GM19025 (cell line): ENCODE results near the gene PCBP3.

Experiments
- ATAC-seq: cut with Tn5 transposase; IDR thresholded peaks from one replicate; pipeline ENCODE4 v1.9.1; 2021; ENCODE audit warnings: mild to moderate bottlenecking, low read depth, moderate library complexity; ENCODE audit not compliant: unreplicated experiment

PCBP3 gene

DNA sequence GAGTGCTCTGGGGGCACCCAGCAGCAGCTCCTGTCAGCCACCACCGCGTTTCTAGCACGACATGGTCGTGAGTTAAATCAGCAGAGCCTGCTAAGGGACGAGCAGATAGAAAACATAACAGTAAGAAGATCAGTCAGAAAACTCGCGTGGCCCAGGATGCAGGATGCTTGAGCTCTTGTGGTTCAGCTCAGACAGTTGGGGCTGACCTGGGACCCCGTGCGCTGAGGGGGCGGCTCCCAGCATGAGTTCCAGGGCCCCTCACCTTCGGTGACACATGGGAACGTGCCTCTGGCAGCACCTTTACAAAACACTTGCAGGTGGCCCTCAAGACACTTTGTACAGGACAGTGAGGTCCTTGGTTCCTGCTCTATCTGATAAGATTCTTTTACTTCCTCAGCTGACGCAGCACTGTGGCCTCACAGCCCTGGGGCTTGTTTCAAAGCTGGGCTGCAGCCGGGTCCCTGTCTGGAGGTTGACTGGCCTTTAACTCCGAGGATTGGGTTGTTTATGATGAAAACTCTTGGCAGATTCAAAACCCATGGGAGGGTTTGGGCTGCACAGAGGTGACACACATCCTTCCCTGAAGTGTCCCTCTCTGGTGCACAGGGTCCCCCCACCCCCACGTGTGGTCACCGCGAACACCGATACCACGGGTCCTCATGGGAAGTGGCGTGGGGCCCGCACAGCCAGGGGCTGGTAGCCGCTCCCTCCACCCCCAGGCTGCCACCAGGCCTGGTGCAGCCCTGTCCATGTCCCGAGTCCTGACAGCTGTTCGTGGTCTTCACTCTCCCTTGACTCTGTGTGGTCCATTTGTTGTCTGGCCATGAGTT is 272.7 kb downstream of the PCBP3 start:
- no peak for ATAC-seq

DNA sequence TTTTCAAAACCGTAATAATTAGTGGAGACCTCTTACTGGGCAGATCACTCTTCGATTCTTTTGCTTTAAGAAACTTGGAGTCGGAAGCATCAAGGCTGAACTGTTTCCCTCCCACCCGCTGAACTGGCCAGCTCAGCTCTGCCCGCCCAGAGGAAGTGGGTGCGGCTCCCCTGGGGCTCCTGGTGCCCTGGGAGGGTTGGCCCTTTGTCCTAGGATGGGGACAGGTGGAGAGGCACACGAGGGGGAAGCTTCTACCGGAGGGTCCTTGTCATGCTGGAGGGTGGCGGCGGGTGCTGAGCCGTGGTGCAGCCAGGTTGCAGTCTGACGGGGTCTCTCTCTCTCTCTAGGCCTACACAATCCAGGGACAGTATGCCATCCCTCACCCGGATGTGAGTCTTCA is 273.7 kb downstream of the PCBP3 start:
- ATAC-seq: no peak

DNA sequence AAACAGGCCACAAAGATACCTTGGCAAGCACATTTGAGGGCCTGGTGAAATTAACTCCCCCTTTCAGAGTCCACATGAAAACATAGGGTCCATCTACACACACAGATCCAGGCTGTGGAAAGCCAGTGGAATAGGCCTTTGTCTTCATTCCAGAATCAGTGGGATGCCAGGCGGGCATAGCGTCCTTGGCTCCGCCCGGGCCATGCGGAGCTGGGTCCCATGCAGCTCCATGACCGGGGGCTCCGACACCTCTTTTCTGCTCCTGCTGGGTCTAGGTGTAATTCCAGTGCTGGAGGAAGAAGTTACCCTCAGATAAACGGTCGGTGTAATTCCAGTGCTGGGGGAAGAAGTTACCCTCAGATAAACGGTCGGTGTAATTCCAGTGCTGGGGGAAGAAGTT is 274.5 kb downstream of the PCBP3 start:
- ATAC-seq: no peak

DNA sequence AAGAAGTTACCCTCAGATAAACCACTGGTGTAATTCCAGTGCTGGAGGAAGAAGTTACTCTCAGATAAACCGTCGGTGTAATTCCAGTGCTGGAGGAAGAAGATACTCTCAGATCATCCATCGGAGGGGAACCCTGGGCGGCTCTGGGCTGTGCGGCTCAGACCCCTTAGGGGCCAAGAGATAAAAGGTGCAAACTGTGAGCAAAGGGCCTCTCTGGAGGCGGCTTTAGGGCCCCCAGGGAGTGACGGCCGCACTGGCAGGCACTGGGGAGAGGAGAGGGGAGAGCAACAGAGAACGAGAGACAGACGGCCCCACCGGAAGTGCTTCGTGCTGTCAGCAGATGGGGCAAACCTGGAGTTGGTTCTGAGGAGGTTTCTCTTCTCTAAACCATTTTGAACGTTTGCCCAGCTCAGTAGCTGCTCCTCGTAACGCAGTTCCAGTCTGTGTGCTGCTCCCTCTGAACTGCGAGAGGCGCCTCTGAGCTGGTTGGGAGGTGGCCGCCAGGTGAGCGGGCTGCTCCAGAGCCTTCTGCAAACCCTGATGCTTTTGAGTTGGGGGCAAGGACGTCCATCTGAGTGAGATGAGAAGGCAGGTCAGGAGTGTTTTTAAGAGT is 275.4 kb downstream of the PCBP3 start:
- no peak for ATAC-seq

DNA sequence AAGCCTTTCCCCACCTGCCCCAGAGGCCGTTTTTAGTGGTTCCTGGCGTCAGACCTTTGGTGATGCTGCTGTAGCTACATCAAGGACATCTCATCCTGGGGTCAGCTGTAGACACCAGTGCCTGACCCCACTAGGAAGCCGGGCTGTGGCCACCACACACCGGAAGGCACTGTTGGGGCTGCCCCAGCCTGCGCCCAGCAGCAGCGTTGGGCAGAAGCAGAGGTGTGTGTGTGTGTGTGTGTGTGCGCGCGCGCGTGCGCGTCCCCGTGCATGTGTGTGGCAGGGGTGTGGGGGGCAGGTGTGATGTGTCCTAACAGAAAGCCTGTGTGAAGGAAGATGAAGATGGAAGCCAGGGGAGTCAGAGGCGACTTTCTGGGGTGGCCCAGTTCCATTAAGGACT is 276.1 kb downstream of the PCBP3 start:
- no peak for ATAC-seq

DNA sequence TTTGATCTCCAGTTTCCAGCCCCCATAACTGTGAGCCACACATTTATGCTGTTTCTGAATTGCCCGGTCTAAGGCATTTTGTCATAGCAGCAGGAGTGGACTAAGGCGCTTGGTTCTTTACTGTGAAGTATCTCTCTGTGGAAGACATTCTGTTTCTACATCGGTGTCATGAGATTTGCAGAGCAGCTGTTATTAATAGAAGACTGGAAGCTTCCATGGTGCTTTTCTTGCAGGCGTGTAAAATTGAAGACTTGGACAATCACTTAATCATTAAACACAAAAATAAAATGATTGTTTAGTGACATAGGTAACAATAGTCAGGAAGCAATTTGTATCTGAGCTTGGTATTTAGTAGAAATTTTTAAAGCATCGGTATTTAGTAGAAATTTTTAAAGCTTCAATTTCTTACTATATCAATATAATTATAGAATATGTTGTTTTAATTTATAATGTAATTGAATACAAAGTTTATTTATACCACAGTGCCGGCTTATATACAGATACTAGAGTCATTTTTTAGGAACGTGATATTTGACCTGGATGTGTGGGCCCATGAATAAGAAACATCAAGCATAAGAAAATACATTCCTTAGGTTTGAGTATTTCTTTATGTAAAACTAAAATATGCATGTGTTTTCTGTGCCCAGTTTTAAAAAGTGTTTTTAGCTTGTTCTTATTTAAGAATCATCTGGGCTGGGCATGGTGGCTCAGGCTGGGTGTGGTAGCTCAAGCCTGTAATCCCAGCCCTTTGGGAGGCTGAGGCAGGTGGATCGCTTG is 277.5 kb downstream of the PCBP3 start:
- ATAC-seq: no peak

DNA sequence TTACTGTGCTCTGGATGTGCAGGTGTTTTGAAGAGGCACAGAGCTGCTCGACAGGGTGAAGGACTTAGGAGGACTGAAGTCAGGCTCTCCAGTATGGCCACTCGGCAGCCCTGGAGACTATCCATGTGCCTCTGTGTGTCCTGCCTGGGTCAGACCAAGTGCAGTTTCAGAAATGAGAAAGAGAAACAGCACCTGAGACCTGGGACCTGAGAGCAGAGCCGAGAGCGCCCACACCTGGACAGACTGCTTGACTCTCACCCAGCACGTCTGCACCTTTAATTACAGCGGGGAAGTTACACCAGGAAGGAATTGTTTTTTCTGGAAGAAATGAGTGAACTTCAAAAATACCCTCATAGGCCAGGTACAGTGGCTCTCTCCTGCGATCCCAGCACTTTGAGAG is 278.4 kb downstream of the PCBP3 start:
- ATAC-seq: no peak

DNA sequence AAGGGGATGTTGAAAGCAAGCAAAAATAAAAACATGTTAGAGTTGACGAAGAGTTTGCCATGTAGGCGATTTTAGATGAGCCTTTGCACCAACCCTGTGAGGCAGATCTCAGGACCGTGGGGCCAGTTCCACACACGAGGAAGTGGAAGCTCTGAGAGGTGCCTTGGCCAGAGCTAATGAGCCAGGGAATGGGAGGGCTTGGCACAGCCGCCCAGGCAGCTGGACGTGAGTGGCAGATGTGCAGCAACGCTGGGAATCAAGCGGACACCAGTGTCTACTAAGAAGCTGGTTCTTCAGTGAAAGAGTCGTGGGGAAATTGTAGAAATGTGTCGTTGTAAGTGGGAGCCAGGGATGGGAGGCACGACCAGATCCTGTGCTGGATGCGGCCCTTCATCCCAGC is 279.1 kb downstream of the PCBP3 start:
- ATAC-seq: no peak

DNA sequence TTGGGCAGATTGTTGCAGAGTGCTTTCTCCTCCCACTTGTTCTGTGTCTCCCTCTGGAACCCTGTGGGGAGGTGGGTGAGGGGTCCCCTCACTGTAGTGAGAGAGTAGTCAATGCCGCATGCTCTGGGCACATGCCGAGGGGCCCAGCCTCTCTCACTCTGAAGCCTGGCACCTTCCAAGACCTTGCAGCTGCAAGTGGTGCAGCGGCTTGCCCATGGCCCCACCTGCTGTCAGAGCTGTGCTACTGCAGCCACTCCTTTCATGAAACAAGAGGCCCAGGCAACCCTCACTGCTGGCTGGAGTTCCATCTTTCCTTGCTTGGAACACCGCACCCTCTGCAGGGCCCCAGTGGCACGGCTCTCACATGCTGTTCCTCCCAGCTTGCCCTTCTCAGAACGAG is 279.6 kb downstream of the PCBP3 start:
- ATAC-seq: no peak

DNA sequence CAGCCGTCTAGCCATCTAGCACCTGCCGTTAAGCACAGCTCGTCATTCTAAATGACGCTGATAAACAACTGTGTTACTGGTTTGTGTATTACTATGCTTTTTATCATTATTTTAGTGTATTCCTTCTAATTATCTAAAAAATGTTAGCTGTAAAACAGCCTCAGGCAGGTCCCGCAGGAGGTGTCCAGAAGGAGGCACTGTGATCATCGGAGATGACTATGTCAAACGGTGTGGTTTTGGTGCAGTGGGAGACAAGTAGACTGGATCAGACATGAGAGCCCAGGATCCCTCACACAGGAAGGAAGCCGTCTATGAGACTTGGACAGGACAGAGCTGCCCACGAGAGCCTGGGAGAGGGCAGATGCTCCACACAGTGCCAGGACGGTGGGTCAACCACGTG is 282.8 kb downstream of the PCBP3 start:
- no peak for ATAC-seq

DNA sequence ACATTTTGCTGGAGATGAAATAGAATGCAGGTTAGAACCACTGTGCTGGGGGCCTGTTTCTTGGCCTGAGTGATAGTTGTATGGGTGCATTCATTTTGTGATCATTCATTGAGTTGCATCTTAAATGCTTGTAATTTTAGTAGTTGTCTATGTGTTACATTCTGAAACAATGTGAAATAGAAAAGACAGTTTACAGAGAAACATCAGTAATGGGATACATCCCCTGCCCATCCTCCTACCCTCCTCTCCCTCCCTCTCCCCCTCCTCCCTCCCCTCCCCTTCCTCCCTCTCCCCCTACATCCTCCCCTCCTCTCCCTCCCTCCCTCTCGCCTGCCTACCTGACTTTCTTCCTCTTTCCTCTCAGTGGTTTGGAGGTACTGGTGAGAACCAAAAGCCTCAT is 283.5 kb downstream of the PCBP3 start:
- no peak for ATAC-seq

DNA sequence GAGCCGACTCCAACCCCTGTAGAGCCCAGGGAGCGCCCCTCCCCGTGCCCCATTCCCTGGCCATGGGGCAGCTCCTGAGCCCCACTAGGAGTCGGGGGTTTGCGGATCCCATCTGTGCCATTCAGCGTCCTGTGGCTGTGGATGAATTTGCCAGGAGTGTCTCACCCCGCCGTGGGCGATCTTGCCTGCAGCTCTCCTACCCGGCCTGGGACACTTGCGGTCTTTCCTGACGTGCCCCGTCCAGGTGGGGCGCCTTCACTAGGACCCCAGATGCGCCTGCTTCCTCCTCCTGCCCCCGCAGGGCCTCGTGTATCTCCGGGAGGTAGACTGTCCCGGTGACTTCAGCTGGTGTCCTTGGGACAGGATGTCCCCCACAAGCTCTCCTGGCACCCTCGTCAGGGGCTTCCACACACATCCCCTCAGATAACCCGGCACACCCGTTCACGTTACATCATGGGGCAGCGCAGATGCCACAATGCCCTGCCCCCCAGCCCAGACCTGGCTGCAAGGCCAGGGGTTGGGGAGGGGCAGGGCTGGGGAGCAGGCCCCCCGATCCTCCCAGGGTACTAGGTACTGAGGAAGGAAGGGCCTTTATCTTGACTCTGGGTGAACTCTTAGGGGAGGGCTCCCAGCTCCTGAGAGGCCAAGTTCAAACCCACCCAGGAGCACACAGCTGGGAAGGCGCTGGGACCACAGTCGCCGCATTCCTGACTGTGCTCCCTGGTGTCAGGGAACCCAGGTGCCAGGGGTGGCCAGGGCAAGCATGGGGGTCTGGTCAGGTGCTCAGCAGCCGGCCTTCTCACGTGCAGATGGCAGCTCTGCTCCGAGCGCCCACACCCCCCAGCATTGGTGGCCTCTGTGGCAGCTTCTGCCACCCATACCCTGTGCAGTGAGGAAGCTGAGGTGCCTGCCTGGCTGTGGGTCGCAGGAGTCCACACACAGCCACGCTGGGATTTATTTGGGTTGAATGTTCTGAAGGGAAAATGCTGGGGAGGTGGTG is 284.6 kb downstream of the PCBP3 start:
- ATAC-seq: no peak

DNA sequence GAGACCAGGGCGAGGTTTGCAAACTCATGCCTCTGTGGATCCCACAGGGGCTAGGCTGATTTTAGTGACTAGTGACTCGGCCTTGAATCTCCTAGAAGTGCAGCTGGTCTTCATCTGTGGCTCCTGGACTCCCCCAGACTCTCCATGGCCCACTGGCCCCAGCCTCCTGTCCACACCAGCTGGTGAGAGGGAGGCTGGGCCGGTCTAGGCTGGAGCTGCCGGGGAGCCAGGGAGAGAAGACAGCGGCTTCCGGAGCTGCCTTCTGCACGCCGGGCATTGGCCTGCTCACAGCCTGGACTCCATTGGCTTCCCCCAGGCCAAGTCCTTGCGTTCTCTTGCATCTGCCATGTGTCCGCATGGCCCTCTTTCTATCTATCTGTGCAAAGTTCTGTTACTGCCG is 285.9 kb downstream of the PCBP3 start:
- no peak for ATAC-seq

DNA sequence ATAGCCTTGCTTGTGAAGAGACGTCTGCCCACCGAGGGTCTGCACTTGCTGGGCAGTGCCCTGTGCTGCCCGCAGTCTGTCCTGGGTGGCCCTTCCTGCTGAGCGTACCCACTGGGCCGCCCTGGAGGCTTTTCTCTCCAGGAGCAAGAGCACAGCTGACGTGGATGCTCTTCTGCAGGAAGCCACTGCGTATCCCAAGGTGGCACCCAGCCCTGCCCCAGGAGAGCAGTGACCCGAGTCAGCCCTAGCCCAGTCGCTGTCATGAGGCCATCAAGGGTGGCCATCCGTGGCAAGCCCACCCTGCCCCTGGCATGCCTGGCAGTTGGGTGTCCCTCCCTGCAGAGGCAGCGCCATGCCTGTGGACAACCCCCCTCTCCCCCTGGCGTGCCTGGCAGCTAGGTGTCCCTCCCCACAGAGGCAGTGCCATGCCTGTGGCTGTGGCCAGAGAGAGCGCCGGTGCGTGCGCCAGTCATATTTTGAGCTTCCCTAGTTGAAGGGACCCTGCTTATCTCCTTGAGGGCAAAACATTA is 286.8 kb downstream of the PCBP3 start:
- ATAC-seq: no peak

DNA sequence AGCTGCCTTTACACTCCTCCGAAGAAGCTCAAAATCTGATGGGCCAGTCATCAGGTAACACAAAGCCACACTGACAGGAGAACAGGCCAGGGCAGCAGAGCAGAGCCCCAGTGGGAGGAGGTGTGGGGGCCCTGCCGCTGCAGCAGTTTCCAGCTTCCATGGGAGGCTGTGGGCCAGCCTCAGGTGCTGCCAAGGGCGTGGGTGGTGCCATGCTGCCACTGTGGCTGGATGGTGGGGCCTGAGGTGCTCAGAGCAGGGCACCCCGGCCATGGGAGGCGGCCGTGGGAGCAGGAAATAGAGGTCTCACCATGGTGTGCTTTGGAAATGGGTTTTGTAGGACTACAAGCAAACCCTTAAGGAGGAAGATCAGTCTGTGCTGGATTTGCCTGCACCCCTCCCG is 287.3 kb downstream of the PCBP3 start:
- no peak for ATAC-seq

DNA sequence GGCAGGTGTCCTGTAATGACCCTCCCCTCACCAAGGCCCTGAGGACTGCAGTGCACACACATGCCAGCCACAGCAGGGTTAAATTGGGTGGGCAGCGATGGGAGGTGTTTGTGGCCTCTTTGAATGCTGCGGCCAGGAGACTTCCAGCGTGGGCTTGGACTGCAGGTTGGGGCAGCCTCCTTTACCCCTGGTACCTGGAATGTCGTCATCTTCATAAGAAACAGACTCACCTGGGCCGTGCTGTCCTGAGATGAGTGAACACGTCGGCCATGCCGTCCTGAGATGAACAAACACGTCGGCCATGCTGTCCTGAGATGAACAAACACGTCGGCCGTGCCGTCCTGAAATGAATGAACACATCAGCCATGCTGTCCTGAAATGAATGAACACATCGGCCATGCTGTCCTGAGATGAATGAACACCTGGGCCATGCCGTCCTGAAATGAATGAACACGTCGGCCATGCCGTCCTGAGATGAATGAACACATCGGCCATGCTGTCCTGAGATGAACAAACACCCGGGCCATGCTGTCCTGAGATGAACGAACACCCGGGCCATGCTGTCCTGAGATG is 288.0 kb downstream of the PCBP3 start:
- no peak for ATAC-seq

DNA sequence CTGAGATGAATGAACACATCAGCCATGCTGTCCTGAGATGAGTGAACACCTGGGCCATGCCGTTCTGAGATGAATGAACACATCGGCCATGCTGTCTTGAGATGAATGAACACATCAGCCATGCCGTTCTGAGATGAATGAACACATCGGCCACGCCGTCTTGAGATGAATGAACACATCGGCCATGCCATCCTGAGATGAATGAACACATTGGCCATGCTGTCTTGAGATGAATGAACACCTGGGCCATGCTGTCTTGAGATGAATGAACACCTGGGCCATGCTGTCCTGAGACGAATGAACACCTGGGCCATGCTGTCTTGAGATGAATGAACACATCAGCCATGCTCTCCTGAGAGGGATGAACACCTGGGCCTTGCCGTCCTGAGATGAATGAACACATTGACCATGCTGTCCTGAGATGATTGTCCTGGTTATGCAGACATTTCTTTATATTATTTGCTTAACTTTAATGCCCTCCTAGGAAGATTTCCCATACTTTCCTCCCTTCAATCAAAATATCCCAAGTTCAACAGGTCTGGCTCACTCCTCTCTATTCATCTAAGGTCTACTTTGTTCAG is 289.5 kb downstream of the PCBP3 start:
- no peak for ATAC-seq

DNA sequence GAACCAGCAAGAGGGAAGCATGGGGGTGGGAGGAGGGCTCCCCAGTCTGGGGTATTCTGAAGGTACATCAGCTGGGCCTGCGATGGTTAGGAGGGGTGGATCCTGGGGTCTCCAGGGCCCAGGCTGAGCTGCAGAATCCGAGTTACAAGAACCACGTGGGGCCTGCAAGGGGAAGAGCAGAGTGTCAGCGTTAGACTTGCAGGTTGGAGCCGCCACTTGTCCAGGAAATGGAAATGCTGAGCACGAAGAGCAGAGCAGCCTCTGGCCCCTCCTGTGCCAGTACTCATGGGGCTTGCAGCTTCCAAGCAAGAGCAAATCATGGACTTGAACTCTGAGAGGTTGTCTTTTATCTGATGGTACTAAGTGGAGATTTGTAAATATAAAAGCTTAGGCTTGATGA is 290.6 kb downstream of the PCBP3 start:
- no peak for ATAC-seq

DNA sequence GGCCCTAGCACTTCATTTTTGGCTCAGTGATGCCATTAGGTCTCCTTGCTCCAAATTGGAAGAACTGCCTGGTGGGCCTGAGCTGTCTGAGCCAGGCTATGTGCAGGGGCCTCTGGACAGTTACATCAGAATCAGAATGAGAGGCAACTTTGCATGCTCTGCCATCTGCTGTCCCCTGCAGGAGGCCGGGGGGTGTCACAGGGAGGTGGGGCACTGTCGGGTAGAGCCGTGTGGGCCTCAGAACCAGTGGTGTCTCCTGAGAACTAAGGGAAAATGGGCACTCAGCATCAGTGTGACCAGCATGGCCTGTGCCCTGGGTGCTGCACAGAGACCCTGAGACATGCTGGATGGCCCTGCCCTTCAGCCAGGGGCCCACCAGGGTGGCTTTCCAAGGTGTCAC is 291.0 kb downstream of the PCBP3 start:
- no peak for ATAC-seq
